Uterus (tissue), 2 donors: Measurements from ENCODE around the gene NOX3.

Experiments
- CTCF ChIP-seq, 4 experiments: fragments of 200-600 bp in 2 of 4; fragments of 450-650 bp in 2 of 4; sonication (generic) in 2 of 4; IDR thresholded peaks; one replicate each; pipeline ENCODE4 v1.5.1; 2016 to 2019; ENCODE audit warnings: antibody characterized with exemption in 4 of 4, mild to moderate bottlenecking in 2 of 4, moderate library complexity in 1 of 4
- POLR2A ChIP-seq, 2 donors: fragments of 450-650 bp; IDR thresholded peaks; one replicate each; pipeline ENCODE4 v1.6.1; 2016; ENCODE audit warnings: antibody characterized with exemption in 2 of 2, mild to moderate bottlenecking in 1 of 2, moderate library complexity in 1 of 2

GRCh38 chr6:155424181-155424580 is 31.5 kb downstream of the NOX3 start:
- no peak for TF ChIP-seq CTCF (IDR thresholded peaks at IDR 0.05)
- no peak for TF ChIP-seq POLR2A (IDR thresholded peaks at IDR 0.05)
